Stimulated activated CD8-positive, alpha-beta memory T cell treated with anti-CD3 and anti-CD28 coated beads, Interleukin-7, amount 100 ng/mL, for 48 hours (primary cell): ENCODE results near the gene MVB12B.

Experiments used
- DNase-seq, 2 donors: peaks; one replicate each; pipeline ENCODE4 v3.0.0-alpha.2; 2020; ENCODE audit warnings: low read depth in 1 of 2; ENCODE audit errors: extremely low read depth in 1 of 2

MVB12B gene

DNA sequence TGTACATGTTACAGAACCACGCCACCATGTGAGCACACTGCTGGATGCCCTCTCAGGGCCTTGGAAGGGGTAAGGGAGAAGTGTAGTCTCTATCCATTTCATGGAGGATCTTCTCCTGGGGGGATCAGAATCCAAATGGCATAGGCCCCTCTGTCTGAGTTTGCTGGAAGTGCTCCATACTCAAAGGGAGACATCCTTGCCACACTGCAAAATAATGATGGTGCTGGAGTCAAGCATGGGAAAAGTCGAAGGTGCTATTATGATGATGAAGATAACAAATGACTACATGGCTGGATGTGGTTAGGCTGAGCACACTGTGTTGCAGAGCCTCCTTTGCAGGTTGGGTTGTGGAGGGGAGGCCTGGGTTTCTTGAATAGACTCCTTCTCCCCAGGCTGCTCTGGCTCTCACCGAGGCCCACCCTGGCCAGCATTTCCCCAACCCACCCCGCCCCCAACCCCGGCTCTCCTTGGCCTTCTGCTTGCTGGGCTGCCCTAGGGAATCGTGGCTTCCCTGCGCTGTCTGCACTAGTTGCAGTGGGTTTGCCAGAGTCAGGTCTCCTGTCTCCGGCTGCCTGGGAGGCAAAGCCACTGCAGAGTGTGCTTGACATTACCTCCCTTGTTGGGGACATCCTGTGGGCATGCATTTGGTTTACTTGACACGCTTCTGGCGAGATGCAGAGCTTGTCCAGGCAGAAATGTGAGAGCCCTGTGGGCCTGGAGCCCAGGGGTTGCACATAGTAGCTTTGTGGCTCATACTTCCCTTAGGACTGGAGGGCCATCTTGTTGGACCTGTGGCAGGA lies 3.0 kb downstream of the MVB12B start:
- DNase-seq = no peak

DNA sequence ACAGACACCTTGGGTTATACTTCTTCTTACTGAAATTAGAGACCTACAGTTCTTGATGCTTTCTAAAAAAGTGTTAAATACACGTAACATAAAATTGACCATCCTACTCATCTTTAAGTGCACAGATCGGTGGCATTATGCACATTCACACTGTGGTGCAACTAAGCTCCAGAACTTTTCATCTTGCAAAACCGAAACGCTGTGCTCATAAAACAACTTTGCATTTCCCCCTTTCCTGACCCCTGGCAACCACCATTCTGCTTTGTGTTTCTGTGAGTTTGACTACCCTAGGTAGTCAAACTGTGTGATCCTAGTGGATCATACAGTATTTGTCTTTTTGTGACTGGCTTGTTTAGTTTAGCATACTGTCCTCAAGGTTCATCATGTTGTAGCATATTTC lies 3.9 kb downstream of the MVB12B start:
- no peak for DNase-seq

DNA sequence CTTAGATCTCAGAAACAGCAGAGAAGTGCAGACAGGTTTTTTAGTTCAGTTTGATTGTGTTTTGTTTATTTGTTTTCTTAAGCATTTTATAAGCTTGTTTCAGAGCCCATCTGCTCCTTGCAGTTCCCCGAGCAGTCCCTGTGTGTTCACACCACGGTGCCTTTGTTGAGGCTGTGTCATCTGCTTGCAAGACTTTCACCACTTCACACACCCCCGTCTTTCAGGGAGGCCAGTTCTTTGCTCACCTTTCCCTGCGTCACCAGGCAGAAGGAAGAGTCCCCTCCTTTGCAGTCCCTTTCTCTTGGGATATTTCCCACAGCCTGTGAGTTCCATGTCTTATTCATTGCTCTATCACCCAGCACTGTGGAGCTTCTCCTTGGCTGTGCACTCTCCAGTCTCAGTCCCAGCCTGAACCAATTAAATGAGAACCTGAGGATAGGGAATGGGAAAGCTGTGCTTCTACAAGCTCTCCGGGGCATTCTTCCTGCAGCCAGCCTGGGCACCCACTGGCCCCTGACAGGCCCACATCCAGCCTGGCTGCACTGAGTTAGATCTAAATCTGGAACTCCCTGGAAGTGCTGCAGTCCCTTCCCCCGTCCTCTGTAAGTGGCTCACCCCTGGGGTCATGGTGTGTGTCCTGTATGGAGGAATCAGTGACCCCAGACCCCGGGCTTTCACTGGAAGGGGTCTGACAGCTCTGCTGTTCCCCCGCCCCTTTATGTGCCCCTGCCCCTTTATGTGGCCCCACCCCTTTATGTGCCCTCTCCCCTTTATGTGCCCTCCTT lies 5.5 kb downstream of the MVB12B start:
- no peak for DNase-seq

DNA sequence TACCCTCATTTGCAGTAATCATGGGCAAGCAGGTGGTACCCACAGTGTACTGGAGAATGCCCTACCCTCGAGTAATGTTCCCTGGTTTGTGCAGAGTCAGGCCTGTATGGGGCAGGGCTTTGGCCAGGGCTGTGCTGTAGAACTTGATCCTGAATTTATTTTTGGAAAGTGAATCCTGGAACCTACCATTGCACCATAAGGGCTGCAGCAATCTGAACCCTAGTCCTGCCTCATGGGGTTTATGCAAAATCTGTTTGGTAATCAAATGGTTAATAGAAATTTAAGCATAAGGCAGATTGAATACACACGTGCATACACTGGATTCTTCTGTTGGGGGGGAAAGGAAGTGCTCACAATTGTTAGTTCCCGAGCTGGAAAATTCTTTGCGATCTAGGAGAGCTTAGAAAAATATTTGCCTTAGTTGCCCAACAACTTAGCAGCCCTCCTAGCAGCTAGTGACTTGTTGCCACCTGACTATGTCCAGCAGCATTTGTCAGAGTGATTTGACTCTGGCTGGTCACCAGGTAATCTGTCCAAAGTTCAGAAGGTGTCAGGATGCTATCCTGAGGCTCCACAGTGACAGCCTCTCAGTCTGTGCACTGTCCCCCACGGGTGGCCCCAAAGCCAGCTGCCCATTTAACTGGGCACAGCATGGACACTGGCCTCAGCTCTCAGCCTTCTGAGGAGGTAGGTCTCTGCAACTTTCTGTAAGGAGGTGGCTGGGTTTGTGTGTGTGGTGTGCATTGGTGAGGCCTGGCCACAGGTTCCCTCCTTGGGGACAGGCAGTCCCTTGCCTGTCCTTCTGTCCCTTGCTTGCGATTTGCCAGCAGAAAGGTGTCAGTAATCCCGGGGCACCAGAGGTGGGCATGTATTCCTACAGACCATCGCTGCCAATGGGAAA lies 8.3 kb downstream of the MVB12B start:
- DNase-seq = no peak

DNA sequence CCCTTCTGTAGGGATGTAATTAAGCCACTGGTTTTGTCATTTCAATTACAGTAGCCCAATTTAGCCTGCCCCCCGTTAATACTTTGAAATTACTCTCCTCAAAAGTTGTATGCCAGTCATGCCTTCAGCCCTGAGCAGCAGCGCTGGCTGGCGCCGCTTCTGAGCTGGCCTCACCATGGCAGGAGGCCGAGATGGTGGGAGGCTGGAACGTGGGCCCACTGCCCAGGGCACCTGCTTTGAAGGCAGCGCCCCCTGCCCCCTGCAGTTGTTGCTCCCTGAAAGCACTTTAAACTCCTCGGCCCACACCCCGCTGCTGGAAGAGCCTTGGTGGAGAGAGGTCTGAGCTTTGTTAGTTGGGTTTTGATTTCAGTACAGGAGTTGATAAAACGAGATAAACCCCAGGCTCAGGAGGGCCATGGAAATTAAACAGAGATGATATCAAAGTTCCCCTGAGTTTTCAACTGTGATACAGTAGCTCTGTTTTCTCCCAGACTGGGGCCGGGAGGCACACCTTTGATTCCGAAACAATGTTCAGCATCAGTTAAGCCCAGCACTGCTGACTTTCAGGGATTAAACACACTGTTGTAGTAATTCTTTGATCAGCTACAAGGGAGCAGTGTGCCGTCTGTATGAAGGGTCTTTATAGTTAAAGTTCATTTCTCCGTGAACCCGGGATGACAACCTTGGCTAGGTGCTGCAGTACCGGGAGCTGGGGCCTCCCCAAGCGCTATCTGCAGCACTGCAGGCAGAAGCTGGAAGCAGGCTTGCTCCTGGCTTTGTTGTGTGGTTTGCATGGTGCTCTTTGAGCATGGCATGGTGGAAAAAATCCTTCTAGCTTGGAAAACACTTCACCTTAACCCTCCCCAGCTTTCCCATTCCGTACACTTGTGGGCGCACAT lies 9.5 kb downstream of the MVB12B start:
- DNase-seq = no peak

DNA sequence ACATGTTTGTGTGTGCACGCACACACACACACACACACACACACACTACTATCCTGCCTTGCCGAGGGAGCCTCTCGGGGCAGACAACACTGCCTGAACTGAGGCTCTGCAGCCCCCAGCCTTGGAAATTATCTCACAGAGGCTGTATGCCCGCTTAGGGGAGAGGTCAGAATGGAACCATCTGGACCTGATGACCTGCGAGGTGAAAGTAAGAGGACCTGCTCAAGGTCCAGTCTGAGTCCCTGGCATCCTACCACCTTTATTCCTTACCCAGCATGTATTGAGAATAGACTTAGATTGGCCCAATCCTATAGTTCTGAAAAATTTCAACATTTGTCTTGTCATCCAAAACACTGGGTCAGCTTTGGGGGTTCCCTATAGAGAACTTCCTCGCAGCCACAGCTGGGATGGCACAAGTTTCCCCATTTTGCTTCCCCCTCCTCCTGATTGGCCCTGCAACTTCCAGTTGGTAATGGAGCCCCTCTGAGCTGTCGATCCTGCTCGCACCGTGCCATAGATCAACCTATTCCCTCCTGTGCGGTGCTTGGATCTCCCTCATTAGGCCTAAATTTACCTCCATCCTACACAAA lies 10.2 kb downstream of the MVB12B start:
- DNase-seq = no peak

DNA sequence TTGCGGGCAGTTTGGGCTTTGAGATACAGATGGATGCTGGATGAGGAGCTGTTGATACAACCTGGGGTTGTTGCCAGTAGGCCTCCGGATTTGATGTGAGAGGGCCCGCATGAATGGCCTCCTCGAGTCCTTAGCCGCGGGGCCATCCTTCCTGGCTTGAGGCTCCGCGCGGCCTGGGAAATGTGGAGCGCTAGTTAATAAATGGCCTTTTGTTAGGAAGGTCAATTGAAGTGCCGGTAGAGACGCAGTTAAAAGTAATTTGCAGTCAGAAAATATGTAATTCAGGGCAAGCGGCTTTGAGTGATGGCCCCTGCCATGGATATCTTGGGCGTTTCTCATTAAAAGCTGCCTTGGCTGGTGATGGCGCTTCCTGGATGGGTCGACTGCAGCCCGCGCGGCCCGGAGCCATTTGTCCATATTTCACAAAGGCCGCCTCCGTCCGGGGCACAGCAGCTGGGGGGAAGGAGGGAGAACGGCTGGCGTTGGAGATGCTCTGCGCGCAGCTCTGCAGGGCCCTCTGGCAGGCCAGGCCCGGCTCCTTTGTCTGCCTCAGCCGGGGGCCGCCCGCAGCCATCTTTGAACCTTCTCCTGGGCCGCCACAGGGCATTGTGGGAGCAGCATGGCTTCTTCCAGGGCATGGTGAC lies 11.2 kb downstream of the MVB12B start:
- no peak for DNase-seq

DNA sequence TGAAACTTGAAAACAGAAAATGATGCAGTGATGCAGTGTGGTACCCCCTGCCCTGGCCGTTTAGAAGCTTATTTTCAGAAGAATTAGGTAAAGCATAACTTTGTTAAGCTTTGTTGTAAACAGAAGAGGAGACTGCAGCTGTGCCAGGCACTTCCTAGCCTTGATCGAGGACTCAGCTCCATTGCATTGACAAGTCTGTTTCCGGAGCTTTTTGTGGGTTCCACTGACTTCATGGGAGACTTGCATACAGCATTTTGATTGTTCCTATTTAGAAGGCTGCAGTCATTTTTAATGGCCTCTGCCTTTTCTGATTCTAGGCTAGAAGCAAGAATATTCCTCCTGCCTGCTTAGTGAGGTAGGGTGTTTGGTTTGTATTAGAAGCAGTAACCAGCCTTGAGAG lies 12.3 kb downstream of the MVB12B start:
- DNase-seq = no peak

DNA sequence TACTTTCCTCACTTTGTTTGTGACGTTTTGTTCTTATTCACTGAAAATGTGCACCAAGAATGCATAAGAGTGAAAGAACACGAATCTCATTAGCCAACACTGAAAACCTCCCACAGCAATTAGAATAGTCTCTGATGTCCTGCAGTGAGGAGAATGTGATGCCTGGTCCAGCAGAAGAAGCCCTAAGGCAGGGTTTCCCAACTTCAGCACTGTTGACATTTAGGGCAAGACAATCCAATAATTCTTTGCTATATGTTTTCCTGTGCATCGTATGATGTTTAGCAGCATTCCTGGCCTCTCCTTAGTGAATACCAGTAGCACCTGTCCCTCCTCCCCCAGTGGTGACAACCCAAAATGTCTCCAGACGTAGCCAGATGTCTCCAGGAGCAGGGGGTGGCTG lies 14.8 kb downstream of the MVB12B start:
- no peak for DNase-seq

DNA sequence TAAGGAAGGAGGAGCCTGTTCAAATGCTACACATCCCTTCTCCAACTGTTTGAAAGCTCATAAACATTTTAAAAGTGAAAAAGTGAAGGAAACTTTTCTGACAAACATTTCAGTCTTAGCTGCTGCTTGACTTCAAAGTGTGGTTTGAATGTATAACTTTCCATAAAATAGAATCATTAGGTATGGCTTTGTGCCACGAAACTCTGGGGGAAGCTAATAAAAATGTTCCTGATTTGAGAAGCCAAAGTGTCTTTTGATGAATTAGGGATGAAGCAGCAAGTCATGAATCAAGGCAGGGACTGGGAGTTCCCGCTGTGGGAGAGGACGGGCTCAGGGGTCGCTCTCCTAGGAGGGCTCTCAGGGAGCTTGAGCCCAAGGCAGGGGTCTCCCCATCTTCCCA lies 15.3 kb downstream of the MVB12B start:
- no peak for DNase-seq

DNA sequence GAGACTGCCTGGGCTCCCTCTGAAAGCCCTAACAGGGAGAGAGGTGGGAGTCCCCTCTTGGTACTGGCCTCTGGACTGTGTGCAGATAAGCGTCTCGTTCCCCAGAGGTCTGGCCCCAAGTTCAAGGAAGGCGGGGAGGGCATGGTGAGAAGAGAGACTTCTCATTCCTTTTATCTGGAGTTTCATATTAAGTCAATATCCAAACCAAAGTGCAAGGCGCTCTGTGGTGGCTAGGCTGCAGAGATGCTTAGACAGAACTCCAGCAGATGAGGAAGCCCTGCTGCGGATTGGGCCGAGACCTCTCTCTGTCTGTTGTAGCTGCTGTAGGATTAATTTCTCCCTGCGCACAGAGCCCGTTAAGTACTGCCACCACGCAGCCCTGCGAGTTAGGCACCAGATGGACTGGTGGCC lies 16.0 kb downstream of the MVB12B start:
- DNase-seq = no peak

DNA sequence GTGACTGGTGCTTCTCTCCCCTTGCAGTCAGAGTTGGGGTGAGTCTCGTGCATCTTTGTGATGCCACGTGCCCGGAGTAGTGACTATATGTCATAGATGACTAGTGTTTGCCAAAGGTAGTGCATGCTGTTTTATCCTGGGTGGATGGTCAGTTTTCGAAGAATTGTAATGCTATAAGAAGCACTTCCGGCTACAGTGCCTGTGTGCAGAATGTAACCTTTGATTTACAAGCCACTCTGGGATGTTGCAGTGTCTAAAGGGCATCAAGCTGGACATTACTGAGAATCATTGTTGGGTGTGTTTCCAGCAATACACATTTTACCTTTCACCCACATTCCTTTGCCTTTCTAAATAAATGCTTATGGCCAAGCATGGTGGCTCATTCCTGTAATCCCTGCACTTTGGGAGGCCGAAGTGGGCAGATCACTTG lies 16.7 kb downstream of the MVB12B start:
- DNase-seq = no peak

DNA sequence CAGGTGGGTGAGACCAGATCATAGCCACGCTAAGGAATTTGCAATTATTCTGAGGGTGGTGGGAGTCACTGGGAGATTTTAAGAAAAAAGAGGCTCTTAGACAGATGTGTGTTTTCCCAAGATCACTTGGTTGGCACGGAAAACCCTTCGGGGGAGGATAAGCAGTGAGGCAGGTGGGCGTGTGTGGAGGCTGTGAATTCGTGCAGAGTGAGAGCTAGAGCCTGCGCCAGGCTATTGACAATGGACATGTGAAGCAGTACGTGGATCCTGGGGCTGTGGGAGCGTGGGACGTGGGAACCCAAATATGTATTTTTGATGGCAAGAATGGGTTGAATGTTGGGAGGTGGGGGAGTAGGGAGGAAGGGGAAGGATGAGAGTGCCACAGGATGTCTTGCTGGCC lies 19.4 kb downstream of the MVB12B start:
- DNase-seq = no peak

DNA sequence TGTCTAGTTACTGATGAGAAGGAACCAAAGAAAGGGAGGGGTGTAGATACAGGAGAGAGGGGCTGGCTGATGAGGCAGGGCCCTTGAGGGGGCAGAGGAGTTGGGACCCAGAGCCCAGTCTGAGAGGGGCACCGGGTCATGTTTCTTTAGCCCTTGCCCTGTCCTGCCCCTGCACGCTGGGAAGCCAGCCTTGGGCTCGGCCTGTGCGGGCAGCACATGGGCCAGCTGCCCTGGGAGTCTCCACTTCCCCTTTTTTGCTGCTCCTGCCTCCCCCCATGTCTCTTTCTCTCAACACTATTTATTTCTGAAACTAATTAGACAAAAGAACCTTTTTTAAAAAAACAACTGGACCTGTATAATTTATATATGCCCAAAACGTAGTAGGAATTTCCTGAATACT lies 20.5 kb downstream of the MVB12B start:
- no peak for DNase-seq

DNA sequence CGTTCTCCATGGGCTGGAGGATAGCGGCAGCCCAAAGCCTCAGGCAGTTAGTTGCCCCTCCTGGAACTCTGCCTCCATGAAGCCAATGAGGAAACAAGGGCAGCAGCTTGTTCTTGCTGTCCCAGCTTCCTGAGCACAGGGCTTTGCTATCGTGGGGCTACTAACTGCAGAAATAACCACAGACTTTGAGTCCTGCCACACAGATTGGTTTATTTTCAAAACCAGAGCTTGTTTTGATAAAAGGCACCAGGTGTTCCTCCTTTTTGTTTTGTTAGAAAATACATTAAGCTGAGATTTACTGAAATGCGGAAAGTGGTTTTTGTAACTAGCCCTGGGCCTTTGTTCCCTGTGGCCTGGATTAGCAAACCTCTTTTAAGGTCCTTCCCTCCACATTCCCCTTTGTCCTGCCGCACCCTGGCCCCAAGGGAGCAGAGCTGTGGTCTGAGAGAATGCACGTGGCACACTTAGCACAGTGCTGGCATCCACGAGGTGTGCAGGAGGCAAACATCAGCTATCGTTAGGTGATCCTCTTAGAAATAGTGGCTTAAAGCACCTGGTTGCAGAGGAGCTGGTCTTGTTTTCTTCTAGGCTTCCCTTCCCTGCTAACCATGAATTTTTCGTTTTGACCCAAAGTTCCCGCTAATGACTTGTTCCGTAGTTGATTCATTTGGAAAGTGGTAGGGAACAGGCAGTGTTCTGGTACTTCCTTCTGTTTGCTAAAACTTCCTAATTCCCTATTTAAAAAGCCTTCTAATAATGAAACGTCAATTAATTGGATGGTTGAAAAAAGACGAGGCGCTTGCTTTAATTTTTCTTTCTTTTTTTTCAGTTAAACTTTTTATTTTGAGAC lies 21.5 kb downstream of the MVB12B start:
- no peak for DNase-seq

DNA sequence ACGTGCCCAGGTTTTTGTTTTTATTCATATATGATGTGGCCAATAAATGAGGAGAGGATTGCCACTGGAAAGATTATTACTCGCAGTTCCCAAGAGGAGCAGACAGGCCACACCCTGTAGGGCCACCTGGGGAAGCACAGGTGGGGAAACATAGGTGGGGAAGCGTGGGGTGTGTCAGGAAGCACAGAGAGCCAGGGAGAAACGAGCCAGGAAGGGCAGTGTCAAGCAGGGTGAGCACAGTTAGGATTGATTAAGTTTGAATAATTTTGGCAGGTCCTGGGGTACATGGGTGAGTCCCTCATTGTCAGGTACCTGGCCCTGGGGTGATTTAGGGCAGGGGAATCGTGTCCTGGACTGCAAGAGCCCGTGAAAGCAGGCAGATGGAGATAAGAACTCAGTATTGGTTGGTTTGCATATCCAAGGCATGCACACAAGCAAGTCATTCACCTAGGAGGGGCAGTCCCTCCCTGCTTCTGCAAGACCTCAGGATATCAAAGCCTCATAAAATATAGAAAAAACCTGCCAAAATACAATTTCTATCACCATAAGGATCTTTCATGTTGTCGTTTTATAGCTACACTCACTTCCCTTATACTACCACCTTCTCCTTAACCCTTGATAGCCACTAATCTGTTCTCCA lies 22.4 kb downstream of the MVB12B start:
- DNase-seq = no peak

DNA sequence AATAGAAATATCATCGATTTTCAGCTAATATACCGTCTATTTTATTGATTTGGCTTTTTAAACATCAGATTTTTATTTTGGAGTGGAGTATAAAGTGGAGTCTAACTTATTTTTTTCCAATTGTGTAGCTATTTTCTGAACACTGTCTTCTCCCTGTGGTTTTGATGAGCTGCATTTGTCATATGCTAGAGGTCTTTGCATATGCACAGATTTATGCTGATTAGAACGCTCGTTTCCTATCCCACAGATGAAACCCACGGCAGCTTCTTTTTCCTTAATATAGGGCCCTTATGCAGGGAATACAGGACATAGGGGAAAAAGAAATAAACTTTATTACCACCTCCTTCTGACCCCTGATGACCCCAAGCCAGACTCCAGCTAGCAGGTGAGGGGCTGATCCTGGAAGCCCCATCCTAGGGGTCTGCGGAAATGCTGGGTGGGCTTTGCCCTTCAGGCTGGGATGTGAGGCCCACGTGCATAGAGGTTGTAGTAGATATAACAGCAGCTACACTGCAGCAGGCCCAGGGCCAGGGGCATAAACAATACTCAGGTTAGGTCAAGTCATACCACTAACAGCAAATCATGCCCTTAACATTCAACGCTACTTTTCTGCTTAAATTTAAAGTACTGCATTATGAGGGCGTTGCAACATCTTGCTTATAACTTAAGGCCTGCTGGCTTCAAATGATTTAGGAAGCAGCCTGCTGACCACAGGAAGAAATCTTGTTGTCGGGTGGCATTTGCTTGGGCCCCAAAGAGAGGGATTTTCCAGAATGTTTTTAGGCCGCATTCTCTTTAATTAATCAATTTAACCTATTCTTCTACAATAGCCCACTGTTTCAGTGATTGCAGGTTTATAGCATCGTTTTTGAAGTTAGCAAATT lies 28.5 kb downstream of the MVB12B start:
- DNase-seq = no peak
